SK-N-SH (cell line): Measurements from ENCODE around the gene FGD4.

Experiments used
- CTCF ChIP-seq: fragments of 200-600 bp; sonication (generic); IDR thresholded peaks from 2 replicates; pipeline ENCODE4 v1.6.1; 2017; ENCODE audit warnings: antibody characterized with exemption, mild to moderate bottlenecking, moderate library complexity
- EZH2phosphoT487 ChIP-seq: fragments of 200-600 bp; sonication (generic); IDR thresholded peaks from 2 replicates; pipeline ENCODE4 v1.6.1; 2017; ENCODE audit warnings: low read depth, mixed run types, mild to moderate bottlenecking, antibody characterized with exemption, moderate library complexity, borderline replicate concordance
- FOSL2 ChIP-seq: IDR thresholded peaks from 2 replicates; pipeline ENCODE4 v1.4.0; 2012; ENCODE audit warnings: low read depth, mild to moderate bottlenecking, moderate library complexity, borderline replicate concordance
- JUND ChIP-seq: IDR thresholded peaks from 2 replicates; pipeline ENCODE4 v1.4.0; 2012
- RCOR1 ChIP-seq: fragments of 150-350 bp; IDR thresholded peaks from 2 replicates; pipeline ENCODE4 v1.6.1; 2017; ENCODE audit warnings: antibody characterized with exemption, low read length
- RFX5 ChIP-seq: IDR thresholded peaks from 2 replicates; pipeline ENCODE4 v1.6.1; 2012; ENCODE audit warnings: mild to moderate bottlenecking, improper control_type of control experiment, low read length
- TAF1 ChIP-seq: IDR thresholded peaks from 2 replicates; pipeline ENCODE4 v1.6.1; 2012; ENCODE audit warnings: low read depth, mild to moderate bottlenecking, low read length, moderate library complexity, borderline replicate concordance

DNA sequence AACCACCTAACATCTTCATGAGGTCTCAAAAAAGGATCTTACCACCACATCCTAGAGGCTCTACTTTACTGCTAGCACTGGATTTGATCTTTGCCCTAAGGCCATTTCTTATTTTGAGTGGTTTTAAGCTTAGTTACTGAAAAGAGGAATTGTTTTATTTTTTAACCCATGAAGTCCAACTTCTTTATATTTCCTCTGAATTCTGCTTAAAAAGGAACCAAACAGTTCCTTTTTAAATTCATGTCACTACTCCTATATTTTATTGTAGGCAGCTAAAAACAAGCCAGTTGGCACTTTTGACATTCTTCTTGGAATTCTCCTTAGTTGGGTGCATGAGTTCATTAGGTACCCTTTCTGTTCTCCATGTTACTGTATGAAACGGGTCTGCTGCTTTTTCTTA, 76.4 kb downstream of the FGD4 start:
- TF ChIP-seq CTCF, result no peak
- no peak for TF ChIP-seq EZH2phosphoT487
- TF ChIP-seq JUND, result no peak
- TF ChIP-seq FOSL2, result no peak
- TF ChIP-seq RCOR1, result no peak
- no peak for TF ChIP-seq RFX5
- TF ChIP-seq TAF1, result no peak
